ENCODE results near the gene GLIPR2.
A peak's percentile ranks its signal among the peaks of the same experiment; 100 is the strongest.
"Not testable (repeated sequence)": the region's sequence is repeated elsewhere in the genome, so short reads cannot be mapped to it uniquely, and the experiment has no call there.

GLIPR2 gene

GRCh38 chr9:36136272-36136893, at the start of gene GLIPR2:
TSS of gene GLIPR2 (plus strand) at chr9:36136733. CDS start at chr9:36136779, 46 bp downstream.
- peak; percentile 79 for DNase-seq (ENCODE audit: low read depth)

- not testable (repeated sequence) for DNase-seq (ENCODE audit: low read depth)
These were observed 49.5 kb upstream of the GLIPR2 start for GRCh38 chr9:36087054-36087453.

GRCh38 chr9:36088020-36088419, 48.5 kb upstream of the GLIPR2 start:
- no peak for DNase-seq (ENCODE audit: low read depth)

GRCh38 chr9:36091026-36091953, 45.2 kb upstream of the GLIPR2 start:
- peak; percentile 78 for DNase-seq (ENCODE audit: low read depth)

- no peak for DNase-seq (ENCODE audit: low read depth)
These were observed 44.5 kb upstream of the GLIPR2 start for GRCh38 chr9:36092014-36092413.

- DNase-seq (ENCODE audit: low read depth), result no peak
These were observed 43.9 kb upstream of the GLIPR2 start for GRCh38 chr9:36092509-36093215.

GRCh38 chr9:36093384-36093783, 43.1 kb upstream of the GLIPR2 start:
- no peak for DNase-seq (ENCODE audit: low read depth)

- DNase-seq (ENCODE audit: low read depth), result no peak
These were observed 36.8 kb upstream of the GLIPR2 start for GRCh38 chr9:36099718-36100117.

GRCh38 chr9:36100532-36100931, 36.0 kb upstream of the GLIPR2 start:
- peak; percentile 47 for DNase-seq (ENCODE audit: low read depth)

GRCh38 chr9:36101916-36102741, 34.4 kb upstream of the GLIPR2 start:
- DNase-seq (ENCODE audit: low read depth), result peak; percentile 99

- DNase-seq (ENCODE audit: low read depth), result peak; percentile 87
These were observed 33.6 kb upstream of the GLIPR2 start for GRCh38 chr9:36102742-36103495.

- no peak for DNase-seq (ENCODE audit: low read depth)
These were observed 27.5 kb upstream of the GLIPR2 start for GRCh38 chr9:36109071-36109470.

GRCh38 chr9:36110434-36110833, 26.1 kb upstream of the GLIPR2 start:
- peak; percentile 35 for DNase-seq (ENCODE audit: low read depth)

- no peak for DNase-seq (ENCODE audit: low read depth)
These were observed 24.0 kb upstream of the GLIPR2 start for GRCh38 chr9:36112516-36112915.

GRCh38 chr9:36113999-36114398, 22.5 kb upstream of the GLIPR2 start:
- no peak for DNase-seq (ENCODE audit: low read depth)

- peak; percentile 22 for DNase-seq (ENCODE audit: low read depth)
These were observed 19.9 kb upstream of the GLIPR2 start for GRCh38 chr9:36116593-36116992.

- DNase-seq (ENCODE audit: low read depth), result no peak
These were observed 18.3 kb upstream of the GLIPR2 start for GRCh38 chr9:36118201-36118600.

- DNase-seq (ENCODE audit: low read depth), result no peak
These were observed 17.8 kb upstream of the GLIPR2 start for GRCh38 chr9:36118706-36119105.

GRCh38 chr9:36119476-36119875, 17.1 kb upstream of the GLIPR2 start:
- no peak for DNase-seq (ENCODE audit: low read depth)

- no peak for DNase-seq (ENCODE audit: low read depth)
These were observed 15.8 kb upstream of the GLIPR2 start for GRCh38 chr9:36120705-36121104.

- no peak for DNase-seq (ENCODE audit: low read depth)
These were observed 14.6 kb upstream of the GLIPR2 start for GRCh38 chr9:36121971-36122370.

Measured in ELR (cell line).